Vagina (tissue), 2 donors: ENCODE measurements around the gene ANKFN1. TPM values are rescaled to one million over a fixed set of nuclear protein-coding genes. Genes with fewer than 3 reads are reported as not detected.
A peak's percentile ranks its signal among the peaks of the same experiment; 100 is the strongest.

ENCODE experiments used
- DNase-seq, 2 donors: peaks; one replicate each; pipeline ENCODE4 v3.0.0-alpha.2; 2017; ENCODE audit errors: extremely low spot score in 2 of 2
- H3K27ac ChIP-seq: fragments of 200-600 bp; sonication (generic); one replicate; pipeline ENCODE4 v1.5.1; 2019
- H3K27me3 ChIP-seq: fragments of 200-600 bp; sonication (generic); one replicate; pipeline ENCODE4 v1.5.1; 2019
- H3K36me3 ChIP-seq, 2 donors: fragments of 200-600 bp; sonication (generic); one replicate each; pipeline ENCODE4 v1.5.1; 2017 to 2019
- H3K4me1 ChIP-seq: fragments of 200-600 bp; sonication (generic); one replicate; pipeline ENCODE4 v1.5.1; 2019
- H3K4me3 ChIP-seq, 2 donors: fragments of 200-600 bp; sonication (generic); 1 replicate in 1 of 2; 2 replicates in 1 of 2; pipeline ENCODE4 v1.5.1; 2016 to 2019
- H3K9me3 ChIP-seq: fragments of 200-600 bp; sonication (generic); one replicate; pipeline ENCODE4 v1.5.1; 2019
- POLR2A ChIP-seq, 2 donors: fragments of 450-650 bp; IDR thresholded peaks; one replicate each; pipeline ENCODE4 v1.6.1; 2017; ENCODE audit warnings: antibody characterized with exemption in 2 of 2, mild to moderate bottlenecking in 2 of 2, moderate library complexity in 2 of 2
- POLR2AphosphoS5 ChIP-seq, 2 donors: sonication (generic); formaldehyde crosslinking; IDR thresholded peaks; one replicate each; pipeline ENCODE4 v1.9.0; 2017; ENCODE audit warnings: antibody characterized with exemption in 2 of 2, mild to moderate bottlenecking in 2 of 2, low read depth in 1 of 2; ENCODE audit not compliant: insufficient read depth in 1 of 2
- intact Hi-C: fragments of 100-400 bp; cut with DNase I; formaldehyde crosslinking; loops from one replicate; pipeline ENCODE4 v1.15.1; 2023
- total RNA-seq: library from RNA; depleted of rRNA; stranded (reverse); fragments of >200 nt; gene quantifications from one replicate; pipeline ENCODE4 v1.2.3, GENCODE V29; 2016
- TF ChIP-seq, protein P1 (sequence below), 3 experiments: fragments of 450-650 bp in 2 of 3; fragments of 200-600 bp in 1 of 3; sonication (generic) in 1 of 3; IDR thresholded peaks; one replicate each; pipeline ENCODE4 v1.5.1; 2017 to 2019; ENCODE audit warnings: antibody characterized with exemption in 3 of 3, mild to moderate bottlenecking in 2 of 3, moderate library complexity in 2 of 3

Gene ANKFN1
- total RNA-seq, 1 donor from 2014 or later = 3.4 TPM

DNA sequence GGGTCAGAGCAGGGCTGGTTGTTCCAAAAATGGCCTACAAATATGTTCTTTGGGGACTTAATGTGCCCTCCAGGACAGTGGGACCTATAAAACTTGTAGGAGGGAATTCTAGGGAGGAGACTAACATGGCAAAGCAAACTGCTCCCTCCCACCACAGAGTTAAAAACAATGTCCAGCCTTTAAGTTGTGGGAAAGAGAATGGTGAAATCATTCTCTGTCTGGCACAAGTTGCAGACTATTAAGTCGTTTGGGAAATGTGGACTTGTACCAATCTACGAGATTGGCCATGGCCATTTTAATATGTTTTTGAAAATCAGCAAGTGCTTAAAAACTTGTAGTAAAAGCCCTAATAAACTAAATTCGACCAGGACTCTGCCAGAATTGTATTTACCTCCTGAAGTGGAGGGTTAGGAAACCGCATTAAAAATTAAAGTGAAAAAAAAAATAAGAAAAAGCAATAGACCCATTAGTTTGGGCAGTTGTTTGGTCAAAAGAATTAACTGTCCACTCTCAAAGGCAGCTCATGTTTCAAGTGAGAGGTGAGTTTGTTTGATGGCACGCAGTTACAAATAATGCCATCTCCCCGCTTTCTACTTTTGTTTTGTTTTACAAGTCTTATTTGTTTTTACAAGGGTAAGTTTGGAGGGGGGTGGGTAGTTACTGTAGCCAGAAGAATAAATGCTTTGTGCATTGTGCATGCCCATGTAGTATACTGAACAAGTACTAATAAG lies 32.4 kb downstream of the ANKFN1 start:
- DNase-seq = no peak
- intact Hi-C loops = no loop called here
- Histone ChIP-seq H3K4me1 (no peaks in the 10 kb centered on the region), H3K36me3 (no peaks in the 10 kb centered on the region), H3K4me3 (no peak overlapping the region), H3K27me3 (no peaks in the 10 kb centered on the region), H3K27ac (peak overlapping the region; percentile 20), H3K9me3 (no peaks in the 10 kb centered on the region)
- TF ChIP-seq, protein P1, sequence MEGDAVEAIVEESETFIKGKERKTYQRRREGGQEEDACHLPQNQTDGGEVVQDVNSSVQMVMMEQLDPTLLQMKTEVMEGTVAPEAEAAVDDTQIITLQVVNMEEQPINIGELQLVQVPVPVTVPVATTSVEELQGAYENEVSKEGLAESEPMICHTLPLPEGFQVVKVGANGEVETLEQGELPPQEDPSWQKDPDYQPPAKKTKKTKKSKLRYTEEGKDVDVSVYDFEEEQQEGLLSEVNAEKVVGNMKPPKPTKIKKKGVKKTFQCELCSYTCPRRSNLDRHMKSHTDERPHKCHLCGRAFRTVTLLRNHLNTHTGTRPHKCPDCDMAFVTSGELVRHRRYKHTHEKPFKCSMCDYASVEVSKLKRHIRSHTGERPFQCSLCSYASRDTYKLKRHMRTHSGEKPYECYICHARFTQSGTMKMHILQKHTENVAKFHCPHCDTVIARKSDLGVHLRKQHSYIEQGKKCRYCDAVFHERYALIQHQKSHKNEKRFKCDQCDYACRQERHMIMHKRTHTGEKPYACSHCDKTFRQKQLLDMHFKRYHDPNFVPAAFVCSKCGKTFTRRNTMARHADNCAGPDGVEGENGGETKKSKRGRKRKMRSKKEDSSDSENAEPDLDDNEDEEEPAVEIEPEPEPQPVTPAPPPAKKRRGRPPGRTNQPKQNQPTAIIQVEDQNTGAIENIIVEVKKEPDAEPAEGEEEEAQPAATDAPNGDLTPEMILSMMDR (IDR thresholded peaks at IDR 0.05) = no peak
- no peak for TF ChIP-seq POLR2A (IDR thresholded peaks at IDR 0.05)
- peak; percentile 20 to 39 for TF ChIP-seq POLR2AphosphoS5 (IDR thresholded peaks at IDR 0.05; ENCODE audit: insufficient read depth in 1 of 2, low read depth in 1 of 2)

DNA sequence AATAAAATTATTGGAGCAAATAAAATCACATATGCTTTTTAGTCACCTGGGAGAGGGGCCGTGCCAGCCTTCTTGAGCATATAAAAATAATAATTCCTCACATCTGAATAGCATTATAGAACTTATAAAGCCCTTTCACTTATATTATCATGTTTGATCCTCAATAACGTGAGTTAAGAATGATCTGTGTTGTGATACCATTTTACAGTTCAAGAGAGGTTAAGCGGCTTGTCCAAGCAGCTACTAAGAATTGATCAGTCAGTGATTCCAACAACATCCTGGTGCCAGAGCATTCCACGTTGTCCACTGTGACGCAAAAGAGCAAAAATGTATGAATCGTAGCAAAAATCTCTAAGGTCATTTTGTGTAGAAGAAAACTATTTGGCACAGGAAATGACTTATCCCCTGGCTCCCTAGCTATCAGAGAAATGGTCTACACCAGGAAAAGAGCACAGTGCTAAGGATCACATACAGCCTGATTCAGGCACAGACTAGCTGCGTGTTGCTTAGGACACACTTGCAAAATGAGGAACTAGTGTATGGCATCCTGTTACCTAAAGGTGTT lies 33.0 kb downstream of the ANKFN1 start:
- no peaks in the 10 kb centered on the region for H3K36me3 ChIP-seq
- H3K4me3 ChIP-seq = no peak overlapping the region
- no peaks in the 10 kb centered on the region for H3K4me1 ChIP-seq
- TF ChIP-seq POLR2A (IDR thresholded peaks at IDR 0.05) (no peak), POLR2AphosphoS5 (IDR thresholded peaks at IDR 0.05; ENCODE audit: insufficient read depth in 1 of 2, low read depth in 1 of 2) (no peak)
- TF ChIP-seq, protein P1 (IDR thresholded peaks at IDR 0.05) = no peak
- H3K9me3 ChIP-seq = no peaks in the 10 kb centered on the region
- H3K27ac ChIP-seq = peak overlapping the region; percentile 20
- intact Hi-C loops = no loop called here
- H3K27me3 ChIP-seq = no peaks in the 10 kb centered on the region
- no peak for DNase-seq

DNA sequence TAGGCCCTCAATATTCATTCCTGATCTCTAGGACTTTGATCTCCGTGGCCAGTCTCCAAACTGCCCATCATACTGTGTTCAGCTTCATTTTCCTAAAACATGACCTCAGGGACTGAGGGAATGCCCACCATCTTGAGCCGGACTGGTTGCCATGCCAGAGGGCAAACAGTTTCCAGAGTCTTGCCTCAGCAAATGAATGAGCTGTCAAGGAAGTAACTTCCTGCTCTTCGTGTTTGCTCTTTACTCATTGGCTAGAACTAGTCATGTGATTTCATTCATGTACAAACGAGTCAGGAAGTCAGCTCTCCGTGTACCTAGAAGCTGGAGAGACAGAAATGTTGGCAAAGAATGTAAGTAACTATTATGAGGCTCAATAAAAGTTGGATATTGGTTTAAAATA lies 50.2 kb downstream of the ANKFN1 start:
- intact Hi-C loops = no loop called here
- Histone ChIP-seq H3K9me3 (no peaks in the 10 kb centered on the region), H3K4me3 (no peak overlapping the region), H3K4me1 (no peaks in the 10 kb centered on the region), H3K36me3 (no peaks in the 10 kb centered on the region), H3K27ac (no peak overlapping the region), H3K27me3 (no peaks in the 10 kb centered on the region)
- TF ChIP-seq POLR2A (IDR thresholded peaks at IDR 0.05) = no peak
- DNase-seq = no peak

DNA sequence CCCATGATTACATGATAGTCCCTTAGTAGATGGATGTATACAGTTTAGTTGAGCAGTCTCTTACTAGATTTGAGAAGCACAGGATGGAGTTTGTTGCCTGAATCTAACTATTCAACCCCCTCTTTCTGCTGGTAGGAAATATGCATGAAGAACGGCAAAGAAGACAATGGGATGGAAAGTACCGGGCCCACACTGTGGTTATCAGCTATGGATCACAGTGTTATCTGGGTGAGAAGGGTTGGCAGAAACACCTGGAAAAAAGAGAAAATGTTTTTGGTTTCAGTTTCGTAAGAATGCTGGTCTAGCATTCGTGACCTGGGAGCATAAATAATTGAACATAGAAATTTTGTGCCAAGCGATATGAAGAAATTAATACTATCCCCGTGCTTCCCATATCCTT lies 53.1 kb downstream of the ANKFN1 start:
- Histone ChIP-seq H3K27me3 (no peaks in the 10 kb centered on the region), H3K4me3 (no peak overlapping the region), H3K9me3 (no peaks in the 10 kb centered on the region), H3K36me3 (no peaks in the 10 kb centered on the region), H3K4me1 (no peaks in the 10 kb centered on the region), H3K27ac (no peak overlapping the region)
- DNase-seq = no peak
- intact Hi-C loops = no loop called here
- TF ChIP-seq, protein P1 (IDR thresholded peaks at IDR 0.05) = no peak
- TF ChIP-seq POLR2A (IDR thresholded peaks at IDR 0.05) (no peak), POLR2AphosphoS5 (IDR thresholded peaks at IDR 0.05; ENCODE audit: insufficient read depth in 1 of 2, low read depth in 1 of 2) (no peak)

DNA sequence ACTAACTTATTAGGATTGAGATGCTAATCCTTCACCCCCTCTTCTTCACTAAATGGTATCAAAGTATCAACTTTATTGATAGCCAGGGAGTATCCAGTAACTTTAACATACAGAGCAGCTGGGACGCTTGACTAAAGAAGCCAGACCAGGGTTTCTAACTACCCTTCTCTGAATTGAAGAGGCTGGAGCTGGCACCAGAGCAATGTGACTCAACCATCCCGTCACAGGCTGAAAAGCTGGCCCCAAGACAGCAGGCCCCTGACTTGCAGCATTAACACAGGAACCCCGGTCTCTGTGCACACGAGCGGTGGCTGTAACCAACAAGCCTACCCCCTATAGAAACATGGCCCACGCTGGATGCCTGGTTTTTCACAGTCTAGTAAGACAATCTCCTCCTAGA lies 59.8 kb downstream of the ANKFN1 start:
- intact Hi-C loops = no loop called here
- H3K27ac ChIP-seq = no peak overlapping the region
- DNase-seq = no peak
- TF ChIP-seq POLR2A (IDR thresholded peaks at IDR 0.05) (no peak), POLR2AphosphoS5 (IDR thresholded peaks at IDR 0.05; ENCODE audit: insufficient read depth in 1 of 2, low read depth in 1 of 2) (no peak)
- TF ChIP-seq, protein P1 (IDR thresholded peaks at IDR 0.05) = no peak
- no peak overlapping the region for H3K4me3 ChIP-seq
- no peaks in the 10 kb centered on the region for H3K27me3 ChIP-seq
- no peaks in the 10 kb centered on the region for H3K9me3 ChIP-seq
- H3K4me1 ChIP-seq = no peaks in the 10 kb centered on the region
- no peaks in the 10 kb centered on the region for H3K36me3 ChIP-seq
